Ovary (tissue), 3 donors: ENCODE data around the gene DAPK1.

Experiments used
- CTCF ChIP-seq, 3 donors: fragments of 450-650 bp in 2 of 3; fragments of 200-600 bp in 1 of 3; IDR thresholded peaks; one replicate each; pipeline versions ENCODE4 v1.5.1 to v1.8.0; 2016 to 2022; ENCODE audit warnings: antibody characterized with exemption in 3 of 3, mild to moderate bottlenecking in 1 of 3
- EP300 ChIP-seq: sonication (generic); formaldehyde crosslinking; IDR thresholded peaks from one replicate; pipeline ENCODE4 v1.6.1; 2017; ENCODE audit warnings: antibody characterized with exemption
- POLR2A ChIP-seq: fragments of 450-650 bp; IDR thresholded peaks from one replicate; pipeline ENCODE4 v1.6.1; 2017; ENCODE audit warnings: antibody characterized with exemption, mild to moderate bottlenecking, moderate library complexity
- donor health status: DM: no; HTN: no; CAD: no.

DNA sequence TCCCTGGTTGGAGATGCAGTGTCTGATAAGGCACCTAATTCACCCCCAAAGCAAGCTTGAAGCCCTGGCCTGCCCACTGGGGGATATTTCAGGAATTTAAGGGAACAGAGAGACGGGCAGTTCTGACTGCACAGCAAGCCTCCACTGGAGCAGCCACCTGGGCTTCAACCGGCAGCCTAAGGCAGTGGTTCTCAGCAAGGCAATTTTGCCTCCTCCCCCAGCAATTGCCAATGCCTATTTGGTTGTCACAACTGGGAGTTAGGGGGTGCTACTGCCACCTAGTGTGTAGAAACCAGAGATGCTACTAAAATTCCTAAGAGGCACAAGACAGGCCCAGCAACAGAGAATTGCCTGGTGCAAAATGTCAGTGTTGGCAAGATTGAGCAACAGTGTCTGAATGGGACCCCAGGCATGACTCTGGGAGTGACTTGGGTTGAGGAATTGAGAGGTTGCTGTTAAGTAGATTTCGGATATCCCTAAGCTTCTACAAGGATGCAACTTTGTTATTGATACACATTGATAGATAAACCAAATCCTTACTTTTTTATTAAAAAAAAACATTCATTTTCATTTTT, 169.6 kb downstream of the DAPK1 start:
- TF ChIP-seq POLR2A (no peak), CTCF (IDR thresholded peaks at IDR 0.05) (no peak), EP300 (no peak)
